ENCODE results near the gene STN1. TPM values are rescaled to one million over a fixed set of nuclear protein-coding genes. Genes with fewer than 3 reads are reported as not detected.
"Not testable (repeated sequence)": the region's sequence is repeated elsewhere in the genome, so short reads cannot be mapped to it uniquely, and the experiment has no call there.

Gene STN1
- total RNA-seq, 1 donor from 2014 or later = 33.9 TPM

DNA sequence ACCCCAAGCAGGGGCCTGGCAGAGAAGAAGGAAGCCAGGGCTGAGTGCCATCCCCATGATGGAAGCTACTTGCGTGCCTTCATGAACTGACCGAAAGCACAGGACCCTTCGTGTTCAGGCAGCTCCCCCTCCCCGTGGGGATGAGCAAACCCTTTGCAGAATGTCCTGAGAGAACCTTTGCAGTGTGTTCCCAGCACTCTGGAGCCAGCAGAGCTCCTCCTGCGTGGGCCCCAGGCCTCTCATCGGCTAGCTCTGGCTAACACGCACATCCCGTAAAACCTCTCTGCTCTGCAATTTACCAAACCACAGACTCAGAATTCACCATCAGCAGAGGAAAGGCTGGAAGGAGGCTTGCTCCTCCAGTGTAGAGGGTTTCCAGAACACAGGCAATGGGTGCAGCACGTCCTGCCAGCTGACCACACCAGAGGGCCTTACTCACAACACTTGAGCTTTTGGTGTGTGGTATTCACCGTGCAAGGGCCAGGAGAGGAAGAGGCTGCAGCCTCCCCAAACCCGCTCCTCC, 65.7 kb downstream of the STN1 start:
- intact Hi-C loops (cut with DNase I) = loop anchor here (5.0 kb wide), 3 partner anchors 35 to 95 kb away; no protein-coding TSS in a partner anchor

GRCh38 chr10:103851261-103851660, 66.7 kb downstream of the STN1 start:
- no peak for DNase-seq (ENCODE audit: low spot score)
- intact Hi-C loops (cut with DNase I) = loop anchor here (5.0 kb wide), 3 partner anchors 34 to 94 kb away; no protein-coding TSS in a partner anchor

More for the DNA sequence above, 65.7 kb downstream of the STN1 start:
- DNase-seq (ENCODE audit: low spot score) = no peak

DNA sequence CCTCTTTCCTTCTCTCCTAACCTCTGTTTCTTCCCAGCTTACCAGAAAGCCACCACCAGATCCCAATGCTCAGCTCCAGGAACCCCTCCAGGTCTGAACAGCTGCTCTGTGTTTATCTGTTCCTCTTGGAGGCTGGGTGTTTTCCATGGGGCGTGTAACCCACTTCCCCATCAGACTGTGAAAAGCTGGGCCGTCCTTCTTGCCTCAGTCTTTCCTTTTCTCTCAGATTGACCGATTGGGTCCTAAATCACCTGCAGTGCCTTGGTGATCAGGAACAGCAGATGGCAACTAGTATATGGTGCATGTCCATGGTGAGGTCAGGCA, 67.5 kb downstream of the STN1 start:
- no peak for DNase-seq (ENCODE audit: low spot score)

DNA sequence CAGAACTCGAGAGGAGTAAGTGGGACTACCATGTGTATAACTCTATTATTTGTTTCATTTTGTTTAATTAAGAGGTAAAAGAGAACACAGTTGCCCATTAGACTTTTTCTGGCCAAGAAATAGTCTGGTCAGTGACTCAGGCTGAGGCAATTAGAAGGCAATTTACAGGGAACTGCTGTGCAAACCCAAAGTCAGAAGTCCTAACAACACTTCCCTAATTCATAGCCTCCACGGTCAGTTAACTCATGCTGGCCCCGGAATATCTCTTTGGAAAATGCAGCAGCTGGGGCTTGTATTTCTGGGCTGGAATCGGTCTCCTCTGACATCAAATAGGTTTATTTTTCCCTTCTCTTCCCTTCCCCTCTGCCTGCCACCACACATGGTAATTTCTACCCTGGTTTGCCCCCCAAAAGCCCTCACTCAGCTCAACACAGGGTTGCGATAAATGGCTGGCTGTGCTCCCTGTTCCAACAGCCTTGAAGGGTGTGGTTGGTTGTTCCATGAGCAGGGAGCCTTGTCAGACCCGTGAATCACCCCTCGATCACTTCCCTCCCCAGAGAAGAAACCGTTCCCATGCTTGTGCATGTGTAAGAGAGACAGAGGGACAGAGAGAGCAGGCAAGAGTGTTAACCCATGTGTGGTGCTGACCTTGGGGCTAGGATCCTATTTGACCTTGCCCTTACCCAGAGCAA, 68.0 kb downstream of the STN1 start:
- intact Hi-C loops (cut with DNase I) = loop anchor here (5.0 kb wide), 3 partner anchors 33 to 93 kb away; no protein-coding TSS in a partner anchor
- DNase-seq (ENCODE audit: low spot score) = no peak

More for the DNA sequence above, 67.5 kb downstream of the STN1 start:
- intact Hi-C loops (cut with DNase I) = loop anchor here (5.0 kb wide), 3 partner anchors 33 to 93 kb away; no protein-coding TSS in a partner anchor

- intact Hi-C loops (cut with DNase I) = no loop called here
- DNase-seq (ENCODE audit: low spot score) = no peak
These were observed 68.6 kb downstream of the STN1 start for GRCh38 chr10:103849212-103849877.

DNA sequence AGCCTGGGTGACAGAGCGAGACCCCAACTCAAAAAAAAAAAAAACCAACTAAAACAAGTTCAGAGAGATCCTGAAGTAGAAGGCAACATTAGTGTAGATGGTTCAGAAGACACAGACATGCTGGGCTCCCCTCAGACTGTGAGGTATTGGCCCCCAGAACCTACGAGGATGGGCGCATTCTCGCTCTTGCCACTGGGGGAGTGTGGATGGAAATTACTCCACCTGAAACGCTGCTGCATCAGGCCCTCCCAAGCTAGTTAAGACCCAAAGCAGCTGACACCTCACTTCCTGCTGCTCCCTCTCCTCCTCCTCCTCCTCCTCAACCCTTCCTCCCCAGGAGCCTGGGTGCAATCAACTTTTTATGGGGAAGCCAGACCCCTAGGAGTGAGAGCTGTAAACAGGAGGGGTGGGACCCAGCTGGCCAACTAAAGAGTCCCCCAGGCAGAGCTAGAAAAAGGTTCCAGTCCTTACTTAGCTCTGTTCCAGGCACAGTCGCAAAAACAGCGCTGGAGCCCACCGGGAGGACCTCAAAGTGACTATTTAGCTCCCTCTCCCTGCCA, 70.0 kb downstream of the STN1 start:
- no peak for DNase-seq (ENCODE audit: low spot score)
- intact Hi-C loops (cut with DNase I) = no loop called here

DNA sequence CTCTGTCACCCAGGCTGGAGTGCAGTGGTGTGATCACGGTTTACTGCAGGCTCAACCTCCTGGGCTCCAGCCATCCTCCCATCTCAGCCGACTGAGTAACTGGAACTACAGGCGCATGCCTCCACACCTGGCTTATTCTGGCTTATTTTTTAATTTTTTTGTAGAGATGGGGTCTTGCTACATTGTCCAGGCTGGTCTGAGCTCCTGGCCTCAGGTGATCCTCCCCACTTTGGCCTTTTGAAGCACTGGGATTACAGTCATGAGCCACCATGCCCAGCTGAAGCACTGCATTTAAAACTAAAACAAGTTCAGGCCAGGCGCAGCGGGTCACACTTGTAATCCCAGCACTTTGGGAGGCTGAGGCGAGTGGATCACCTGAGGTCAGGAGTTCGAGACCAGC, 70.6 kb downstream of the STN1 start:
- no peak for DNase-seq (ENCODE audit: low spot score)
- intact Hi-C loops (cut with DNase I) = no loop called here

GRCh38 chr10:103845972-103846371, 72.0 kb downstream of the STN1 start:
- intact Hi-C loops (cut with DNase I) = no loop called here
- DNase-seq (ENCODE audit: low spot score) = no peak

- intact Hi-C loops (cut with DNase I); DNase-seq (ENCODE audit: low spot score): not testable (repeated sequence)
These were observed 72.6 kb downstream of the STN1 start for GRCh38 chr10:103845346-103845745.

- peak; percentile 80 for DNase-seq (ENCODE audit: low spot score)
- intact Hi-C loops (cut with DNase I) = no loop called here
These were observed 74.0 kb downstream of the STN1 start for GRCh38 chr10:103843854-103844570.

DNA sequence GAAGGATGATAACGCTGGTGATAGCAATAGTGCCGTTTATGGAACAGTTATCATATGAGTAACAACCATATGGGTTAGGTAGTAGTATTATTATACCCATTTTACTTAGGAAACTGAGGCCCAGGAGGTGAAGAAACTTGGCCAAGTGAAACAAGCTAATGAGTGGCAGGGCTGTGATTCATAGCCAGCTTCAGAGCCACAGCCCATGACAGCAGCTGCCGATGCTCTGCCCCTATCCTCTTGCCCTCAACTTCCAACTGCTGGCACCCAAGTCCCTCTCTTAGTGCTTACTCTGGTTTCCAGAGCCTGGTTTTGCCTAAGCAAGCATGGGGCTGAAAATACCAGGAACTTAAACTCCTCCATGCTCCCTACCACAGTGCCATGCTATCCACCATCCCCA, 74.9 kb downstream of the STN1 start:
- intact Hi-C loops (cut with DNase I) = no loop called here

GRCh38 chr10:103842605-103843004, 75.4 kb downstream of the STN1 start:
- intact Hi-C loops (cut with DNase I) = no loop called here
- no peak for DNase-seq (ENCODE audit: low spot score)

More for the DNA sequence above, 74.9 kb downstream of the STN1 start:
- no peak for DNase-seq (ENCODE audit: low spot score)

- intact Hi-C loops (cut with DNase I) = no loop called here
These were observed 76.5 kb downstream of the STN1 start for GRCh38 chr10:103841519-103841918.

GRCh38 chr10:103840740-103841070, 77.3 kb downstream of the STN1 start:
- intact Hi-C loops (cut with DNase I) = no loop called here
- no peak for DNase-seq (ENCODE audit: low spot score)

More at GRCh38 chr10:103841519-103841918, 76.5 kb downstream of the STN1 start:
- DNase-seq (ENCODE audit: low spot score) = no peak

DNA sequence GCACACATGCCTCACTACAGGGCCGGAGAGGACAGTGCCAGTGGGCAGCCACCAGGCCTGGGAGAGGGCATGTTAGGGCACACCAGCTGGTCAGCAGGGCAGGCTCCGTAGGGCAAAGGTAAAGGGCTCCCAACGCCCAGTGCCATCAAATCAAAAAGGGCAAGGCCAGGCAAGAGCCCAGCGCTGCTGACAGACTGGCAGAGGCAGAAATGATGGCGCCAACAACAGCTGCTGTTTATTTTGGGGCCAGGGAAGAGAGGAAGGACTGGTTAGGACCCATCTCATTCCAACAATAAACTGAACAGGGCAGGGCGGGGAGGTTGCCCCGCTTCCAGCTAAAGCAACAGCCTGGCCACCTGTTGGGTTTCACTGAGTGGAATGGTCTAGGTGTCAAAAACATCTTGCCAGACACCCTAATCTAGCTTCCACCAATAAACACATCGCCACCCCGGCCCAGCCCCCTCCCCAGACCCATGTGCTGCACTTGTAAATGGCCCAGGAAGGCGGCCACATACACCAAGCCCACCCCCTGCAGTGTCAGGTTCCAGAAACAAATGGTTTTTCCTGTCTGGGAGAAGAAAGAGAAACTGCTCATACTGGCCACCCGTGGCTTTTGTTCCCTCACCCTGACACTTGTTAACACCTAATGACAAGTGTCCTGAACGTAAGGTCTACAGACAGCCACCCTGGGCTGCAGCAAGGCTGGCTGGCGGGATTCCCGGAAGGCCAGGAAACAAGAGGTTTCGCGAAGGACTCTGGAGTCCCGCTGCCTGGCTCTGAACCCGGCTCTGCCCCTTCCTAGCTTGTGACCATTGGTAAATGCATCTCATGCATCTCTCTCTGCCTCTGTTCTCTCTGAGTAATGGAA, 77.9 kb downstream of the STN1 start:
- DNase-seq (ENCODE audit: low spot score) = peak; percentile 85

GRCh38 chr10:103839519-103839871, 78.5 kb downstream of the STN1 start:
- intact Hi-C loops (cut with DNase I) = no loop called here
- no peak for DNase-seq (ENCODE audit: low spot score)

More for the DNA sequence above, 77.9 kb downstream of the STN1 start:
- intact Hi-C loops (cut with DNase I) = no loop called here

DNA sequence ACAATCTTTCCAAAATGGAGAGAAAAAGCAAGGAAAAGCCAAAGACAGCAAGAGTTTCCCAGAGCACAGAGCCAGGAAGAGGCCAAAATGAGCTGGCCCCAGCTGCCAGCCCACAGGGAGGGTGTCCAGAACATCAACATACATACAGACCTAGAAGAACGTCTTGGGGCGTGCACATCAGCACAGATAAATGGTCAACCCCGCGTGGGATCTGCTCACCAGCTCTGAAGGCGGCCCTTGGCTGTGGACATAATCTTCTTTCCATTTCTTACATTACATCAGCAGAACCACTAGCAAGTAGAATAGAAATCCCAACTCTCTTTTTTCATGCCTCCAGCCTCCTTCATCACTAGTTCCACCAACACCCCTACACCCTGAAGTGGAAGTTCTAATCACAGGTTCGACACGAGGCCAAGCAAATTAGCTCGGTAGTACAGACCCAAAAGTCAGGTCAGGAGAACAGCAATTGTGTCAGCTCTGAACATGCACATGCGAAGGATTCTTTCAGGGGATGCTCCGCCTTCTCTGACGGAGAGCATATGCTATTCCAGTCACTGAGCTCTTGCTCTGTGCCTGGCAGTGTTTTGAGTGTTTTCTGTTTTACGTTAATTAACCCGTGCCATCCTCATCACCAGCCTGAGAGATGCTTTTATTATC, 79.0 kb downstream of the STN1 start:
- no peak for DNase-seq (ENCODE audit: low spot score)
- intact Hi-C loops (cut with DNase I) = no loop called here

GRCh38 chr10:103838070-103838395, 80.0 kb downstream of the STN1 start:
- no peak for DNase-seq (ENCODE audit: low spot score)

More at GRCh38 chr10:103838070-103838395, 80.0 kb downstream of the STN1 start:
- intact Hi-C loops (cut with DNase I) = no loop called here
